AML-193 (cell line): ENCODE data around the gene AXIN1.
"Not testable (repeated sequence)": the region's sequence is repeated elsewhere in the genome, so short reads cannot be mapped to it uniquely, and the experiment has no call there.

Experiments
- DNase-seq, 2 experiments: peaks; one replicate each; lab custom pipeline; 2025; lab: John Stamatoyannopoulos, UW

The AXIN1 gene, protein sequence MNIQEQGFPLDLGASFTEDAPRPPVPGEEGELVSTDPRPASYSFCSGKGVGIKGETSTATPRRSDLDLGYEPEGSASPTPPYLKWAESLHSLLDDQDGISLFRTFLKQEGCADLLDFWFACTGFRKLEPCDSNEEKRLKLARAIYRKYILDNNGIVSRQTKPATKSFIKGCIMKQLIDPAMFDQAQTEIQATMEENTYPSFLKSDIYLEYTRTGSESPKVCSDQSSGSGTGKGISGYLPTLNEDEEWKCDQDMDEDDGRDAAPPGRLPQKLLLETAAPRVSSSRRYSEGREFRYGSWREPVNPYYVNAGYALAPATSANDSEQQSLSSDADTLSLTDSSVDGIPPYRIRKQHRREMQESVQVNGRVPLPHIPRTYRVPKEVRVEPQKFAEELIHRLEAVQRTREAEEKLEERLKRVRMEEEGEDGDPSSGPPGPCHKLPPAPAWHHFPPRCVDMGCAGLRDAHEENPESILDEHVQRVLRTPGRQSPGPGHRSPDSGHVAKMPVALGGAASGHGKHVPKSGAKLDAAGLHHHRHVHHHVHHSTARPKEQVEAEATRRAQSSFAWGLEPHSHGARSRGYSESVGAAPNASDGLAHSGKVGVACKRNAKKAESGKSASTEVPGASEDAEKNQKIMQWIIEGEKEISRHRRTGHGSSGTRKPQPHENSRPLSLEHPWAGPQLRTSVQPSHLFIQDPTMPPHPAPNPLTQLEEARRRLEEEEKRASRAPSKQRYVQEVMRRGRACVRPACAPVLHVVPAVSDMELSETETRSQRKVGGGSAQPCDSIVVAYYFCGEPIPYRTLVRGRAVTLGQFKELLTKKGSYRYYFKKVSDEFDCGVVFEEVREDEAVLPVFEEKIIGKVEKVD

DNA sequence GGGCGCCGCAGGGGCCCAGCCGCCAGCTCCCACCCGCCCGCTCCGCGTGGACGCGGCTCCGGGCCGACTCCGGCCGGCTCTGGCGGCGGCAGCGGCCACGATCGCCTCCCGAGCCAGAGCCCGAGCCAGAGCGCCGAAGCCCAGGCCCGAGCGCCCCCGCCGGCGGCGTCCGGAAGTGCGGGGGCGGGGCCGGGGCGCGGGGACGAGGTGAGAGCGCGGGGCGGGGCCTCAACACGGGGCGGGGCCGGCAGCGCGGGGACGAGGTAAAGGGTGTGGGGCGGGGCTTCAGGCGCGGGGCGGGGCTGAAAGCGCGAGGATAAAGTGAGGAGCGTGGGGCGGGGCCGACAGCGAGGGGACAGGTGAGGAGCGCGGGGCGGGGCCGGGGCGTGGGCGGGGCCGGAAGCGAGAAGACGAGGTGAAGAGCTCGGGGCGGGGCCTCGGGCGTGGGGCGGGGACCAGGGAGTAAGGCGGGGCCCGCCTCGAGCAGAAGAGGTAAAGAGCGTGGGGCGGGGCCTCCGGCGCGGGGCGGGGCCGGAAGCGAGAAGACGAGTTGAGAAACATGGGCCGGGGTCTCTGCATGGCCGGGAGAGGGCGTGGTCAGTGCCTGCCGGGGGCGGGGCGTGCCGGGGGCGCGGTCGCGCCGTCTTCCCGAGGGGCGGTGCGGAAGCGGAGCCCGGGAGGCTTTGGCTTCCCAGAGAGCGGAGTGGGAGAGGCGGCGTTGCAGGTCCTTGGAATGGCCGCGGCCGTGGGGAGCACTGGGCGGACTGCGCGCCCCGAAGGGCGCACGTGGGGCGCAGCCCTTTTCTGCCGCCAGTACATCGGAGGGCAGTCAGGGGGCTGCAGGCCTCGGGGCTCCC lies at the start of gene AXIN1:
AXIN1 (minus strand) TSS at position 177 of the 857 bp plus-strand sequence. CDS start 5,698 bp downstream, outside the sequence.
- peak; percentile 69 to 73 for DNase-seq

DNA sequence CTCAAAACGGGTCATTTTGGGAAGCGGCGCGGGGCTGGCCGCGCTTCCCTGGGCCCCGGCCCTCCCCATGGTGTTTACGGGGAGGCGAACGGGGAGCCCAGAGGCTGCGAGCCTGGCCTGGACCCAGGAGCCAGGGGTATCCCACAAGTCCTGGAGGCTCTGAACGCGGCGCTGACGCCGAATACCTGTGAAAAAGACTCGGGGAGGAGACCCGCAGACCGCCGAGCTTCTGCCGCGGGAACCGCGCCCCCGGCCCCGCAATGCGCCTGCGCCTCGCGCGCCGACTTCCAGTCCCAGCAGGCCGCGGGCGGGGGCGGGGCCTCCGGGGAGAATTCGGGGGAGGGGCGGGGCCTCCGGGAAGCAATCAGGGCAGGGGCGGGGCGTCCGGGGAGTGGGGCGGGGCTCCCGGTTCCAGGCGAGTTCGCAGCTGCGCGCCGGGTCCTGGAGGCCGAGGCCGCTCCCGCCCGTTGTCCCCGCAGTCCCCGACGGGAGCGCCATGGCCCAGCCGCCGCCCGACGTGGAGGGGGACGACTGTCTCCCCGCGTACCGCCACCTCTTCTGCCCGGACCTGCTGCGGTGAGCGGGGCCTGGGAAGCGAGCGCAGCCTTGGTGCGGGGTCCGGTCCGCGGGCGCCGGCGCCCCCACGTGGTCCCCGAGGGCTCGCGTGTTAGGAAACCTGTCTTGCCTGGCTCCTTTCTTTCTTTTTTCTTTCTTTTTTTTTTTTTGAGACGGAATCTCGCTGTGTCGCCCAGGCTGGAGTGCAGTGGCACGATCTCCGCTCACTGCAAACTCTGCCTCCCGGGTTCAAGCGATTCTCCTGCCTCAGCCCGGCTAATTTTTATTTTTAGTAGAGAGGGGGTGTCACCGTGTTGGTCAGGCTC lies 49.2 kb upstream of the AXIN1 start, which contains the start of gene DECR2:
DECR2 (plus strand) TSS at position 418 of the 881 bp plus-strand sequence; CDS start at position 497, 79 bp downstream.
- peak; percentile 74 to 83 for DNase-seq

DNA sequence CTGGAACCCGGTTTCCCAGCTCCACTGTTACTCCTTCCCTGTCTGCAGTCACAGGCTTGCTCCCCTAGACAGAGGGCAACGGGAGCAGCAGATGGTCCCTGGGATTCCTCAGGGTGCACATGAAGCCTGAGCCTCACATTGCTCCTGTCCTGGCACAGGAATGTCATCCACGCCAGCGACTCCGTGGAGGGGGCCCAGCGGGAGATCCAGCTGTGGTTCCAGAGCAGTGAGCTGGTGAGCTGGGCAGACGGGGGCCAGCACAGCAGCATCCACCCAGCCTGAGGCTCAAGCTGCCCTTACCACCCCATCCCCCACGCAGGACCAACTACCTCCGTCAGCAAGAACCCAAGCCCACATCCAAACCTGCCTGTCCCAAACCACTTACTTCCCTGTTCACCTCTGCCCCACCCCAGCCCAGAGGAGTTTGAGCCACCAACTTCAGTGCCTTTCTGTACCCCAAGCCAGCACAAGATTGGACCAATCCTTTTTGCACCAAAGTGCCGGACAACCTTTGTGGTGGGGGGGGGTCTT lies 47.6 kb upstream of the AXIN1 start:
- DNase-seq = no peak

DNA sequence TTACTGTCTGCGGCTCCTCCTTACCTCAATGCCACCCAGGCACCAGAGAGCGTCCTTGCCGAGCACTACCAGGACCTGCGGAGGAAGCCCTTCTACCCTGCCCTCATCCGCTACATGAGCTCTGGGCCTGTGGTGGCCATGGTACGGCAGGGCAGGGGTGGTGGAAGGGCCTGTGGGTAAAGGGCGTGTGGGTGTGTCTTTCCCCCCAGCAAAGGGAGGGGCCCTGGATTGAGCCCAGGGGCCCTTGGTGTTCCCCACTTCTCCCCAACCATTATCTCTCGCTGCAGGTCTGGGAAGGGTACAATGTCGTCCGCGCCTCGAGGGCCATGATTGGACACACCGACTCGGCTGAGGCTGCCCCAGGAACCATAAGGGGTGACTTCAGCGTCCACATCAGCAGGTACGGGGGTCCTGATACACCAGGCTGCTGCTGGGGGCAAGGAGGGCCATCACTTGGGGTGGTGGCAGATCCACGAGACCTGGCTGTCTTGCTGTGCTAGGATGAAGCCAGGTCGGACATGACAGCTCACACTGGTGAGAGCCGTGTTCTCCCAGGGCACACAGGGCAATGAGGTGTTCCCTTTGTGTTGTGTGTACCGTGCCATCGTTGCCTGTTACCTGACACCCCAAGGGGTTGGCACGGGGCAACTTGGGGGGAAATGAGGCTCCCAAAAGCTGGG lies 47.0 kb upstream of the AXIN1 start:
- no peak for DNase-seq

DNA sequence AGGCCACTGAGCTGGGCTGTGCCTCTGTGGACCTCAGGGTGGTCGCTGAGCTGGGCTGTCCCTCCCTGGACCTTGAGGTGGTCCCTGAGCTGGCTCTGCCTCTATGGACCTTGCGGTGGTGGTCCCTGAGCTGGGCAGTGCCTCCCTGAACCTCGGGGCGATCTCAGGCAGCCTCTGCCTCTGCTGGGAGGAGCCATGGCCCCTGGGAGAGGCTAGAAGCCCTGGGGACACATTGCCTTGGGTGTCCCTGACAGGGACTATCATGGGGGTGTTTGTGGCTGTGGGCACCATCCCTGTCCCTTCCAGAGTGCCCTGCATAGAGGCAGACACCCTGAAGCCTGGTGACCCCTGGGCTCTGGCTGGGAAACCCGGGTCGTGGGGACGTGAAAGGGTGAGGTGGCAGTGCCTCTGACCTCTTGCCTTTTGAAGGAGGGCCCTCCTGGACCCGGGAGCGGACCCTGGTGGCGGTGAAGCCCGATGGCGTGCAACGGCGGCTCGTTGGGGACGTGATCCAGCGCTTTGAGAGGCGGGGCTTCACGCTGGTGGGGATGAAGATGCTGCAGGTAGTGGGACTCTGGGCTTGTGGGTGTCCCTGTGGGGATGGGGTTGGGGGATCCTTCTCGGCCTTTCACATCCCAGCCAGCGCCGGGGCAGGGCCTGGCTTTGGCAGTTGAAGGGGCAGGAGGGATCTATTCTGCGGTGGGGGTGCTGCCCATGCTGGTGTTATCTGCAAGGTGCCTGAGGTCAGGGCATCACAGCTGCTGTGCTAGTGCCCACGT lies 46.2 kb upstream of the AXIN1 start:
- no peak for DNase-seq

DNA sequence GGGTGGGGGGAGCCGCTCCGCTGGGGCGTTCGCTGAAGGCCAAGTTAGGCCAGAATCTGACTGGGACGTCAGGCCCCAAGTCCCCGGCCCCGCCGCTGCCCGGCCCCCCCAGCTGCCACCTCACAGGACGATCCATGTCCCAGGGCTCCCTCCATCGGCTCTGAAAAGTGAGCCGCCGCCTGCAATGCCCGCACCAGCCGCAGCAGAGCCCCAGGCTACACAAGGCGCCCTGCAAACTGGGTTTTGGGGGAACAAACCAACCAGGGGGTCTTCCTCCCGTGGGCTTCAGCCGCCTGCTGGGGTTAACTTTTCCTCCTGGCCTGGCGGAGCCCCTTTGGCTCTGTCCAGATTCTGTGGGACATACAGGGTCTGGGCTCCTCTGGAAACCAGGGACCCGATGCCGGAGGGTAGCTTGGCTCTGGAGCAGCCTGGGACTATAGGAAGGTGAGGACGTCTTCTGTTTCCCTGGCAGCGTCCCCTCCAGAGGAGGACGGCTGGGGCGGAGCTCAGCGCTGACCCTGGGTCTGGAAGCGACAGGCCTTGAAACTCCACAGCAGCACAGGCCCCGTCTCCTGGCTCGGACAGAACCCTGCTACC lies 45.3 kb upstream of the AXIN1 start:
- peak; percentile 22 to 45 for DNase-seq

DNA sequence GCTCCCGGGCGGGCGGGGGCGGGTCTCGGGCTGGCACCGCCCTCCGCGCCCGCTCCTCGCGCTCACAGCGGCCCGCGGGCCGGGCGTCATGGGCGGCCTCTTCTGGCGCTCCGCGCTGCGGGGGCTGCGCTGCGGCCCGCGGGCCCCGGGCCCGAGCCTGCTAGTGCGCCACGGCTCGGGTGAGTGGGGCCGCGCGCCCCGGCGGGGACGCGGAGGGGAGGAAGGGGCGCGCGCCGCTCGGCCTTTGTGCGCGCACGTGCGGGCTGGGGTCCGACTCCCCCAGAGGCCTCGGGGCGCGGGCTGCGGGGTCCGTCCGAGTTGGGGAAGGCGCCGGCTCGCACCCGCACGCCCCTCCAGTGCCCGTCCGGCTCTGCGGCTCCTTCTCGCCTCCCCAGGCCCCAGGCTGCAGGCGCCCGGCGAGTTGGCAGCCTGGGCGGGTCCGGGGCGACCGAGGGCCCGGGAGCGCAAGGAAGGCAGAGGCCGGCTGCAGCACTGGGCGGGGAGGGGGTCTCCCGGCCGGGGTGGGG lies 44.7 kb upstream of the AXIN1 start, which contains the start of gene NME4:
NME4 (plus strand) TSS at position 65 of the 527 bp plus-strand sequence; CDS start at position 89, 24 bp downstream.
- no peak for DNase-seq

DNA sequence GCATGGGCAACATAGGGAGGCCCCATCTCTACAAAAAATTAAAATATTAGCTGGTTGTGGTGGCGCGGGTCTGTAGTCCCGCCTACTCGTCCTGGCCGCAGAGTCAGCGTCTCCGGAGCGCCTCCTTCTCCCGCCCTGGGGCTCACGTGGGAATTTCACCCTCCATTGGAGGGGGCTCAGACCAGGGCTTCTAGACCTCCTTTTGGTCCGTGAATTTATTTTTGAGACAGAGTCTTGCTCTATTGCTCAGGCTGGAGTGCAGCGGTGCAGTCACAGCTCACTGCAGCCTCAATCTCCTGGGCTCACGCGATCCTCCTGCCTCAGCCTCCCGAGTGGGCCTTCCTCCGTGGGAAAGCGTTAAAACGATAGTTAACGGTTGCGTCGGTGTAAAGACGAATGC lies 44.1 kb upstream of the AXIN1 start:
- peak; percentile 54 for DNase-seq

DNA sequence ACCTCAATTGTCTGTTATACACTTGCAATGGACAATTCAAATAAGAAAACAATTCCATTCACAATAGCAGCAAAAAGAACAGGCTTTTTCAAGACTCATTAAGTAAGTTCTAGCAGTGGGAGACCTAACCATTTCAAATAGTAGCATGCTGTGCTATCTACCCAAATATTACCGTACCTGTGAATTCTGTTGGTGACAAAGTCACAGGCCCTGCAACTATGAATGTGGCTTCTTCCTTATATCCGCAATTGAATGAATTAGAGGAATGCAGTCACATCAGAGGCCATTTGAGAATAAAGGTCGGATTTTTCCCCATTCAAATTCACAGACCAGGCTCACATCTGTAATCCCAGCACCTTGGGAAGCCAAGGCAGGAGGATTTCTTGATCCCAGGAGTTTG lies 43.7 kb upstream of the AXIN1 start:
- no peak for DNase-seq

DNA sequence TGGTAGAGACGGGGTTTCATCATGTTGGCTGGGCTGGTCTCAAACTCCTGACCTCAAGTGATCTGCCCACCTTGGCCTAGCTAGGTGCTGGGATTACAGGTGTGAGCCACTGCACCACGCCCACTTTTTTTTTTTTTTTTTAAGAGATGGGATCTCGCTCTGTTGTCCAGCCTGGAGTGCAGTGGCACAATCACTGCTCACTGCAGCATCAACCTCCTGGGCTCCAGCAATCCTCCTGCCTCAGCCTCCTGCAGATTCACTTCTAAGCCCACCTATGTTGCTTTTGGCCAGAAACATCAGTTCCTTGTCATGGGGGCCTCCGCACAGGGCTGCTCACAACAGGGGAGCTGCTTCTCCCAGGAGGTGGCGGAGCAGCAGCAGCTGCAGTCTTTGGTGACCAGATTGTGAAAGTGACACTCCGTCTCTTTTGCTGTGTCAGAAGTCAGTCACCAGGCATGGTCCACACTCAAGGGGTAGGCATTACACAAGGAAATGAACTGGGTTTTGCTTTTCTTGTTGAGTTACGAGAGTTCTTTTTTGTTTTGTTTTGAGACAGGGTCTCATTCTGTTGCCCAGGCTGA lies 40.0 kb upstream of the AXIN1 start:
- no peak for DNase-seq

DNA sequence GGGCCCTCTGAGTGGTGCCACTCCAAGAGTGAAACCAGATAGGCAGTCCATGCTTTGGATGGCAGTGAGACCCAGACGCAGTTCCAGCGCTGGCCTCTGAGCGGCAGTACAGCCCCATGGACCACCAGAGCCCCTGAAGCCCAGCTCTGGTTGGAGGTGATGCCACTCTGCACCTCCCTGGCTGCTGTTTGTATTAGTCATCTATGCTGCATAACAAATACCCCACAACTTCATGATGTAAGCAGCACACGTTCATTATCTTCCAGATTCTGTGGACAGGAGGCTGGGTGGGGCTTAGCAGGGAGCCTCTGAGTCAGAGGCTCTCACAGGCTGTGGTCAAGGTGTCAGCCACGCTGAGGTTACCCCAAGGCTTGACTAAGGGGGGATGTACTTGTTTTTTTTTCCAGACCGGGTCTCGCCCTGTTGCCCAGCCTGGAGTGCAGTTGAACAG lies 39.4 kb upstream of the AXIN1 start:
- DNase-seq = peak; percentile 56 to 64

DNA sequence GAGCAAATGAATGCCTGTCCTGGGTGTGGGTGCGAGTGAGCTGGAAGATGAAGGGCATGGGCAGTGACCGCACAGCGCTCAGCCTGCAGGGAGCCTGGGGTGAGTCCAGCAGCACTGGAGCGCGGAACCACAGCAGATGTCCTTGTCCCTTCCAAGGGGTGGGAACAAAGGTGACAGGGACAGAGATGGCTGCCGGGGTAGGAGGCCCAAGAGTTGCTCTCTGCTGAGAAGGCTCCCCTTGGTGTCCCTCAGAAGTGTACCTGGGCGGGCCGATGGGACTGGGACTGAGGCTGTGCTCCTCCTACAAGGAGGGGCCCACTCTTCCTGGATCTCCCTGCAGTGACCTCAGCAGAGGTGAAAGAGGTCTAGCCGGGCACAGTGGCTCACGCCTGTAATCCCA lies 36.8 kb upstream of the AXIN1 start:
- DNase-seq = no peak

DNA sequence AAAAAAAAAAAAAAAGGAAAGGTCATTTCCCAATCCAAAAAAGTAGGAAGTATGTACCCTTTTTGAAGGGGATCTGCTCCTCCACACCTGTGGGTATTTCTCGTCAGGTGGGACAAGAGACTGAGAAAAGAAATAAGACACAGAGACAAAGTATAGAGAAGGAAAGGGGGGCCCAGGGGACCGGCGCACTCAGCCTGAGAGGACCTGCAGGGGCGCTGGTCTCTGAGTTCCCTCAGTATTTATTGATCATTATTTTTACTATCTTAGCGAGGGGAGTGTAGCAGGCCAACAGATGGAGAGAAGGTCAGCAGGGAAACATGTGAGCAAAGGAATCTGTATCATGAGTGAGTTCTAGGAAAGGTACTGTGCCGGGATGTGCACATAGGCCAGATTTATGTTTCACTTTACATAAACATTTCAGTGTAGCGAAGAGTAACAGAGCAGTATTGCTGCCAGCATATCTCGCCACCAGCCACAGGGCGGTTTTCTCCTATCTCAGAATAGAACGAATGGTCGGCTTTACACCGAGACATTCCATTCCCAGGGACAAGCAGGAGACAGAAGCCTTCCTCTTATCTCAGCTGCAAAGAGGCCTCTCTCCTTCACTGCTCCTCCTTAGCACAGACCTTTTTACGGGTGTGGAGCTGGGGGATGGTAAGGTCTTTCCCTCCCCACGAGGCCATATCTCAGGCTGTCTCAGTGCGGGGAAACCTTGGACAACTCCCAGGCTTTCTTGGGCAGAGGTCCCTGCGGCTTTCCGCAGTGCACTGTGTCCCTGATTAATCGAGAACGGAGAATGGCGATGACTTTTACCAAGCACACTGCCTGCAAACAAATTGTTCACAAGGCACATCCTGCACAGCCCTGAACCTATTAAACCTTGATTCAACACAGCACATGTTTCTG lies 35.5 kb upstream of the AXIN1 start:
- not testable (repeated sequence) for DNase-seq

DNA sequence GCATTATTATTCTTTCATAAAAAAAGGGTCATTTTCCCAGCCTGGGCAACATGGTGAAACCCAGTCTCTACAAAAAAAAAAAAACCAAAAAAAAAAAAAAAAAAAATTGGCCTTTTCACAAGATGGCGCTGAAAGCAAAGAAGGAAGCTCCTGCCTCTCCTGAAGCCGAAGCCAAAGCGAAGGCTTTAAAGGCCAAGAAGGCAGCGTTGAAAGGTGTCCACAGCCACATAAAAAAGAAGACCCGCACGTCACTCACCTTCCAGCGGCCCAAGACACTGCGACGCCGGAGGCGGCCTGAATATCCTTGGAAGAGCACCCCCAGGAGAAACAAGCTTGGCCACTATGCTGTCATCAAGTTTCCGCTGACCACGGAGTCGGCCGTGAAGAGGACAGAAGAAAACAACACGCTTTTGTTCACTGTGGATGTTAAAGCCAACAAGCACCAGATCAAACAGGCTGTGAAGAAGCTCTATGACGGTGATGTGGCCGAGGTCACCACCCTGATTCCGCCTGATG lies 34.2 kb upstream of the AXIN1 start:
- DNase-seq = no peak

DNA sequence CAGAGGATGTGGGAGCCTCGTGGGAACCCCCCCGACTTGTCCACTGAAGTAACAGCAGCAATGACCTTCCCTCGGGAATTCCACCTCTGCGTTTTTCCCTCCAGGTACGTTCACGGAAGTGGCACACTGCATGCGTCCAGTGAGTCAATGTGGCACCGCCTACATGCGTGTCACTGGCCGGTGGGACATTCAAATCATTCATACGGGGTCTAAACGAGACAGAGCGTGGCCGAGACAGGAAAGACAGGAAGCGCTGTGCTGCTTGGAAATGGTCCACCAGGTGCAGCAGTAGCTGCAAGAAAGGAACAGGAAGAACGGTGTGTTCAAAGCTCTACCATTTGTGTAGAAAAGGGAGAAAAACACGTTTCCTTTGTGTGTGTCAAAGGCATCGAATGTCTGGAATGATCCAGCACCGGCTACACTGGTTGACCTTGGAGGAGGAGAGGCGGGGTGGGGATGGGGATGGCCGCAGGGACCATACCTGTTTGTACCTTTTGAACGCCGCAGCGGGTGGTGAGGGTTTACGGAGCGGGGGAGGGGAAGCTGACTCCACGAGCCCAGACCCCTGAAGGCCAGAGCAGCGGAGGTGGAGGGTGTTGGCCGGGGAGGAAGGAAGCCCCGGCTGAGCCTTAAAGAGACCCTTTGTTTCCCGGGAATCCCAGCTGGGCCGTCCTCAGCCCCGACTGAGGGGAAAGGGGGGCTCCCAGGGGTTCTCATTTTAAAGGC lies 31.0 kb upstream of the AXIN1 start:
- DNase-seq = no peak
